HG03025 (cell line): ENCODE results near the gene SUDS3.
"Not testable (repeated sequence)": the region's sequence is repeated elsewhere in the genome, so short reads cannot be mapped to it uniquely, and the experiment has no call there.

Experiments
- ATAC-seq: cut with Tn5 transposase; IDR thresholded peaks from one replicate; pipeline ENCODE4 v1.9.1; 2021; ENCODE audit warnings: mild to moderate bottlenecking, moderate library complexity; ENCODE audit not compliant: unreplicated experiment, low FRiP score

The SUDS3 gene

GRCh38 chr12:118391424-118391823 is 15.1 kb downstream of the SUDS3 start:
- ATAC-seq, result no peak

GRCh38 chr12:118391836-118392235 is 15.5 kb downstream of the SUDS3 start:
- ATAC-seq, result no peak

- no peak for ATAC-seq
These were observed 21.5 kb downstream of the SUDS3 start for GRCh38 chr12:118397708-118398440.

- ATAC-seq, result no peak
These were observed 22.2 kb downstream of the SUDS3 start for GRCh38 chr12:118398524-118398923.

GRCh38 chr12:118398940-118399339 is 22.6 kb downstream of the SUDS3 start:
- no peak for ATAC-seq

- no peak for ATAC-seq
These were observed 25.9 kb downstream of the SUDS3 start for GRCh38 chr12:118402251-118402650.

- no peak for ATAC-seq
These were observed 28.6 kb downstream of the SUDS3 start for GRCh38 chr12:118404876-118405521.

- ATAC-seq, result not testable (repeated sequence)
These were observed 31.9 kb downstream of the SUDS3 start for GRCh38 chr12:118408241-118408640.

- ATAC-seq, result no peak
These were observed 33.5 kb downstream of the SUDS3 start for GRCh38 chr12:118409834-118410233.

GRCh38 chr12:118417942-118418341 is 41.6 kb downstream of the SUDS3 start:
- no peak for ATAC-seq

GRCh38 chr12:118418385-118419057 is 42.2 kb downstream of the SUDS3 start:
- no peak for ATAC-seq

GRCh38 chr12:118420673-118421072 is 44.3 kb downstream of the SUDS3 start:
- ATAC-seq, result no peak

GRCh38 chr12:118424884-118425283 is 48.5 kb downstream of the SUDS3 start:
- ATAC-seq, result no peak

- ATAC-seq, result no peak
These were observed 49.0 kb downstream of the SUDS3 start for GRCh38 chr12:118425364-118425763.

- ATAC-seq, result no peak
These were observed 51.5 kb downstream of the SUDS3 start for GRCh38 chr12:118427819-118428218.

GRCh38 chr12:118428643-118429042 is 52.3 kb downstream of the SUDS3 start:
- no peak for ATAC-seq

GRCh38 chr12:118429688-118430383 is 53.5 kb downstream of the SUDS3 start:
- ATAC-seq, result no peak

- ATAC-seq, result no peak
These were observed 54.2 kb downstream of the SUDS3 start for GRCh38 chr12:118430516-118430915.

GRCh38 chr12:118432812-118433545 is 56.6 kb downstream of the SUDS3 start:
- ATAC-seq, result no peak

GRCh38 chr12:118436002-118436730 is 59.8 kb downstream of the SUDS3 start:
- ATAC-seq, result no peak
